BE2C (cell line): ENCODE data around the gene CHIT1.

ENCODE experiments used
- DNase-seq: peaks from one replicate; pipeline ENCODE4 v3.0.0-alpha.2; 2020
- H3K27me3 ChIP-seq: fragments of 250-450 bp; sonication (Bioruptor Pico); 2 replicates; pipeline ENCODE4 v1.5.1; 2020; ENCODE audit warnings: mild to moderate bottlenecking
- H3K36me3 ChIP-seq: fragments of 250-450 bp; sonication (Bioruptor Pico); 2 replicates; pipeline ENCODE4 v1.5.1; 2020; ENCODE audit warnings: mild to moderate bottlenecking
- H3K4me1 ChIP-seq: fragments of 250-450 bp; sonication (Bioruptor Pico); 2 replicates; pipeline ENCODE4 v1.5.1; 2020
- H3K4me3 ChIP-seq: 2 replicates; pipeline ENCODE4 v1.5.1; 2011; ENCODE audit warnings: low read depth, low read length
- H3K9me3 ChIP-seq: fragments of 250-450 bp; sonication (Bioruptor Pico); 2 replicates; pipeline ENCODE4 v1.5.1; 2020
- CTCF ChIP-seq: IDR thresholded peaks from 2 replicates; pipeline ENCODE4 v1.5.1; 2012; ENCODE audit warnings: mild to moderate bottlenecking, low read depth, low read length

The CHIT1 gene

DNA sequence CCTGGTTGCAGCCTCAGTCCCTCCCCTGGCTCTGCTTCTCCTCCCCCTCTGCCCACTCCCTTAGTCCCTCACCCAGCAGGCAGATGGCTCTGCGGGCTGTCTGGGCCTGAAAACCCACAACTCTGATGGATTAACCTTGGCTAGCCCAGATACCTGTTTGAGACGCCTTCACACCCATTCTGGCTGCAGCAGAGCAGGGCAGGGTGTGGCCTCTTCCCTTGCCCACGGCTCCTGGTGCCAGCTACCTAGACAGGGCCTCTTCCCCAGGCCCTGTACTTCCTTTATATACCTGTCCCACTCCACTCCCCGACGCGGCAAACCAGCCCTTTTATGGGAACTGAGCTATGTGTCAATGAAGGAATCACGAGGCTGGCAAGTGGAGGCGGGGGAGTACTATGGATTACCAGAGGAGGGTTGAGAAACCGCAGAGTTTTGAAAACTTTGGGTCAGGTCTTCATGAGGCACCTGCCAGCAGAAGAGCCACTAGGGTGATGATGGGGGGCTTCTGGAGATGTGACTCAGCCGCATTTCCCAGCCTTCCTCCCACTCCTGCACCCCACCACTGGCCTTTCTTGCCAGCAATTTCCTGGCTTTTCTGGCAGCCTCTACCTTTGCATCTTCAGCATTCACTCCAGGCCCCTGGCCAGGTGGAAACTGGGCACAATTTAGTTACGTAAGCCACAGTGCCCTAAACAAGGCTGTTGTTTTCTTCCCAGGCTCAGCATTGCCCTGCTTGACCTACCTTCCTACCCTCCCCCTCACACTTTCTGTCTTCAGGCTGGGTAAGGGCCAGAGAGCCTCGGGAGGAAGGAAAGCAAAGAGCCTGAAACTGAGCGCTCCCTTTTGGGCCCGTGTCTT is 42.8 kb downstream of the CHIT1 start, which contains the start of gene CHI3L1:
Gene CHI3L1, minus strand, starts transcription at position 259 of the 858 bp plus-strand sequence. Its CDS starts 81 bp downstream, at position 178.
- TF ChIP-seq CTCF = no peak
- no peaks in the 10 kb centered on the region for H3K4me1 ChIP-seq
- no peak within 1 kb of the TSS for H3K4me3 ChIP-seq
- DNase-seq = no peak
- H3K9me3 ChIP-seq = no peaks in the 10 kb centered on the region
- no peaks in the 10 kb centered on the region for H3K36me3 ChIP-seq
- H3K27me3 ChIP-seq = no peaks in the 10 kb centered on the region

GRCh38 chr1:203186091-203186445 is 43.4 kb downstream of the CHIT1 start:
- Histone ChIP-seq H3K9me3 (no peaks in the 10 kb centered on the region), H3K4me1 (no peaks in the 10 kb centered on the region), H3K27me3 (no peaks in the 10 kb centered on the region), H3K4me3 (no peak overlapping the region), H3K36me3 (no peaks in the 10 kb centered on the region)
- DNase-seq = no peak
- no peak for TF ChIP-seq CTCF

GRCh38 chr1:203185585-203185984 is 43.9 kb downstream of the CHIT1 start:
- Histone ChIP-seq H3K4me1 (no peaks in the 10 kb centered on the region), H3K4me3 (no peak overlapping the region), H3K27me3 (no peaks in the 10 kb centered on the region), H3K36me3 (no peaks in the 10 kb centered on the region), H3K9me3 (no peaks in the 10 kb centered on the region)
- no peak for TF ChIP-seq CTCF
- no peak for DNase-seq

DNA sequence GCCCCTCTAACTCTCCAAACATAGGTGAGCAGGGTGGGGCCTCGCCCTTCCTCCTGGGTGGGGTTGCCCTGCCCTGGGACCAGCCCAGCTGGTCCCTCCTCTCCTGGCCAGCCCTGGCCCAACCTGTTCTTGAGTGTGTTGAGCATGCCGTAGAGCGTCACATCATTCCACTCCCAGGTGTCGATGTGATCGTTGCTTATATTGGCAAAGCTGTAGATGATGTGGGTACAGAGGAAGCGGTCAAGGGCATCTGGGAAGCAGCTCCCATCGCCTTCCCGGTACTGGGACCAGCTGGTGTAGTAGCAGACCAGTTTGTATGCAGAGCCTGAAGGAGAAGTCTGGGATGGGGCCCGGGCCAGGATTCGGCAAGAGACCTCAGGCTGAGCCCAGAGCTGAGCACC is 44.4 kb downstream of the CHIT1 start:
- Histone ChIP-seq H3K36me3 (no peaks in the 10 kb centered on the region), H3K4me1 (no peaks in the 10 kb centered on the region), H3K9me3 (no peaks in the 10 kb centered on the region), H3K4me3 (no peak overlapping the region), H3K27me3 (no peaks in the 10 kb centered on the region)
- no peak for TF ChIP-seq CTCF
- no peak for DNase-seq

DNA sequence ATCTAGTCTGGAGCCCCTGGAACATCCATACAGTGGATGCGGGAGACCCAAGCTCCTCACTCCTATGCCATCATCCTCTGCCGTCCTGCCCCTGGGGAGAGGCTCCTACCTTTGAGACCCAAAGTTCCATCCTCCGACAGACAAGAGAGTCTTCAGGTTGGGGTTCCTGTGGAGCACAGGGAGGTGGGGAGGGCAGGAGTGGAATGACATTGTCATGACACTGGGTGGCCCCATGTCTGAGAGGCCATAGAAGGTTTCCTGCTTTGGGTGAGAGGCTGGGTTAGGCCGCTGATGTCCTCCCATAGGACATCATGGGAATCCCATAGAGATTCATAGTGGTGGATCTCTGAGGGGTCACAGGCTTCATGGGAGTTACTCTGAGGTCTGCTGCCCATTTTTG is 45.0 kb downstream of the CHIT1 start:
- Histone ChIP-seq H3K9me3 (no peaks in the 10 kb centered on the region), H3K27me3 (no peaks in the 10 kb centered on the region), H3K4me3 (no peak overlapping the region), H3K36me3 (no peaks in the 10 kb centered on the region), H3K4me1 (no peaks in the 10 kb centered on the region)
- no peak for TF ChIP-seq CTCF
- DNase-seq = no peak

GRCh38 chr1:203183828-203184227 is 45.6 kb downstream of the CHIT1 start:
- no peak for TF ChIP-seq CTCF
- H3K4me3 ChIP-seq = no peak overlapping the region
- no peaks in the 10 kb centered on the region for H3K27me3 ChIP-seq
- no peaks in the 10 kb centered on the region for H3K9me3 ChIP-seq
- H3K36me3 ChIP-seq = no peaks in the 10 kb centered on the region
- no peaks in the 10 kb centered on the region; the same call in 1 of the 2 replicates for H3K4me1 ChIP-seq
- DNase-seq = no peak
